NOMO-1 treated with DMSO at 0.1 percent for 48 hours (cell line): ENCODE results near the gene TPPP.

ENCODE experiments used
- DNase-seq: peaks from one replicate; lab custom pipeline; 2025; ENCODE audit not compliant: unreplicated experiment; lab: John Stamatoyannopoulos, UW

Gene TPPP

GRCh38 chr5:627840-628239 is 65.3 kb downstream of the TPPP start:
- no peak for DNase-seq

- DNase-seq, result peak; percentile 46
Observed at GRCh38 chr5:626850-627249, 66.3 kb downstream of the TPPP start.

GRCh38 chr5:625516-625915 is 67.6 kb downstream of the TPPP start:
- no peak for DNase-seq

GRCh38 chr5:624951-625230 is 68.3 kb downstream of the TPPP start:
- no peak for DNase-seq

GRCh38 chr5:624118-624950 is 68.8 kb downstream of the TPPP start:
- no peak for DNase-seq

GRCh38 chr5:623531-623930 is 69.6 kb downstream of the TPPP start:
- no peak for DNase-seq

GRCh38 chr5:622946-623522 is 70.1 kb downstream of the TPPP start:
- DNase-seq, result no peak

- no peak for DNase-seq
Observed at GRCh38 chr5:622359-622758, 70.8 kb downstream of the TPPP start.

GRCh38 chr5:621341-621761 is 71.8 kb downstream of the TPPP start:
- no peak for DNase-seq

GRCh38 chr5:620586-621180 is 72.5 kb downstream of the TPPP start:
- DNase-seq, result no peak

GRCh38 chr5:620152-620551 is 73.0 kb downstream of the TPPP start:
- no peak for DNase-seq

GRCh38 chr5:619444-619843 is 73.7 kb downstream of the TPPP start:
- no peak for DNase-seq

- no peak for DNase-seq
Observed at GRCh38 chr5:618450-618849, 74.7 kb downstream of the TPPP start.

GRCh38 chr5:617896-618295 is 75.3 kb downstream of the TPPP start:
- no peak for DNase-seq

- no peak for DNase-seq
Observed at GRCh38 chr5:616484-617039, 76.6 kb downstream of the TPPP start.

- DNase-seq, result peak; percentile 19
Observed at GRCh38 chr5:612498-613424, 80.4 kb downstream of the TPPP start.

GRCh38 chr5:611731-612486 is 81.2 kb downstream of the TPPP start, which contains the start of gene CEP72:
TSS of gene CEP72 (plus strand) at chr5:612340. CDS start at chr5:612362, 22 bp downstream.
- DNase-seq, result peak; percentile 94

- no peak for DNase-seq
Observed at GRCh38 chr5:610744-611730, 82.1 kb downstream of the TPPP start.
